ENCODE measurements around the gene WNK3.

Gene WNK3

GRCh38 chrX:54166915-54167314 is 190.9 kb downstream of the WNK3 start:
- no peak for DNase-seq (ENCODE audit: low spot score)

- DNase-seq (ENCODE audit: low spot score): no peak
Observed at GRCh38 chrX:54157561-54157960, 200.3 kb downstream of the WNK3 start.
